Breast epithelium (tissue), 3 donors: ENCODE results near the gene SYVN1.
A peak's percentile ranks its signal among the peaks of the same experiment; 100 is the strongest.

ENCODE experiments used
- POLR2A ChIP-seq: fragments of 450-650 bp; IDR thresholded peaks from one replicate; pipeline ENCODE4 v1.6.1; 2016; ENCODE audit warnings: antibody characterized with exemption, mild to moderate bottlenecking, moderate library complexity
- TF ChIP-seq, protein P1 (sequence below), 3 donors: fragments of 450-650 bp; IDR thresholded peaks; one replicate each; pipeline ENCODE4 v1.5.1; 2016 to 2017; ENCODE audit warnings: antibody characterized with exemption in 3 of 3, mild to moderate bottlenecking in 3 of 3, moderate library complexity in 3 of 3

- TF ChIP-seq, protein P1, sequence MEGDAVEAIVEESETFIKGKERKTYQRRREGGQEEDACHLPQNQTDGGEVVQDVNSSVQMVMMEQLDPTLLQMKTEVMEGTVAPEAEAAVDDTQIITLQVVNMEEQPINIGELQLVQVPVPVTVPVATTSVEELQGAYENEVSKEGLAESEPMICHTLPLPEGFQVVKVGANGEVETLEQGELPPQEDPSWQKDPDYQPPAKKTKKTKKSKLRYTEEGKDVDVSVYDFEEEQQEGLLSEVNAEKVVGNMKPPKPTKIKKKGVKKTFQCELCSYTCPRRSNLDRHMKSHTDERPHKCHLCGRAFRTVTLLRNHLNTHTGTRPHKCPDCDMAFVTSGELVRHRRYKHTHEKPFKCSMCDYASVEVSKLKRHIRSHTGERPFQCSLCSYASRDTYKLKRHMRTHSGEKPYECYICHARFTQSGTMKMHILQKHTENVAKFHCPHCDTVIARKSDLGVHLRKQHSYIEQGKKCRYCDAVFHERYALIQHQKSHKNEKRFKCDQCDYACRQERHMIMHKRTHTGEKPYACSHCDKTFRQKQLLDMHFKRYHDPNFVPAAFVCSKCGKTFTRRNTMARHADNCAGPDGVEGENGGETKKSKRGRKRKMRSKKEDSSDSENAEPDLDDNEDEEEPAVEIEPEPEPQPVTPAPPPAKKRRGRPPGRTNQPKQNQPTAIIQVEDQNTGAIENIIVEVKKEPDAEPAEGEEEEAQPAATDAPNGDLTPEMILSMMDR (IDR thresholded peaks at IDR 0.05): peak; percentile 98 to 100 (median 98)
- no peak for TF ChIP-seq POLR2A
Observed at GRCh38 chr11:65110354-65110861, 23.9 kb downstream of the SYVN1 start.
